ENCODE results near the gene RYR1. TPM values are rescaled to one million over a fixed set of nuclear protein-coding genes. Genes with fewer than 3 reads are reported as not detected.
"Not testable (repeated sequence)": the region's sequence is repeated elsewhere in the genome, so short reads cannot be mapped to it uniquely, and the experiment has no call there.

The RYR1 gene
- total RNA-seq, 1 experiment from 2014 or later, result 0.11 TPM

DNA sequence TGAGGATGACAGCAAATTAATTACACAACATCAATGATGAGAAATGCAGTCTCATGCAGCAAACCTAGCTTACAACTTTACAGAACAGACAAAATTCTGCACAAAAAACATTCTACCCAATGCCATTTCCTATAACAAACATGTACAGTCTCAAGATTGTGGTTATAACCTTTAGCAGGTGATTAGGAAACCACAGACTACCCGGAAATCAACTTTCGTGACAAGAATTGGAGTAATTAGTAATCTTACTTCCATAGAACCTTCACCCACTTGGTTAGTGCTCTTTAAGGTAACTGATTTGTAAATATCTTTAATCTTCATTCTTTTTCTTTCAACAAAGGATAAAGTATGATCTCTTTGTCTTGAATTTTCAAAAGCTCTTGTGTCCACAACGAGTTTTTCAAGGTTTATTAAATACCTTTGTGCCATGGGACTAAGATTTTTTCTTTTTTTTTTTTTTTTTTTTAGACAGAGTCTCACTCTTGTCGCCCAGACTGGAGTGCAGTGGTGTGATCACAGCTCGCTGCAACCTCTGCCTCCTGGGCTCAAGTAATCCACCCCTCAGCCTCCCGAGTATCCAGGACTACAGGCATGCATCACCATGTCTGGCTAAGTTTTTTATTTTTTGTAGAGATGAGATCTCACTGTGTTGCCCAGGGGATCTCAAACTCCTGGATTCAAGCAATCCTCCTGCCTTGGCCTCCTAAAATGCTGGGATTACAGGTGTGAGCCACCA, 105.5 kb downstream of the RYR1 start:
- DNase-seq (ENCODE audit: low read depth), result no peak

DNA sequence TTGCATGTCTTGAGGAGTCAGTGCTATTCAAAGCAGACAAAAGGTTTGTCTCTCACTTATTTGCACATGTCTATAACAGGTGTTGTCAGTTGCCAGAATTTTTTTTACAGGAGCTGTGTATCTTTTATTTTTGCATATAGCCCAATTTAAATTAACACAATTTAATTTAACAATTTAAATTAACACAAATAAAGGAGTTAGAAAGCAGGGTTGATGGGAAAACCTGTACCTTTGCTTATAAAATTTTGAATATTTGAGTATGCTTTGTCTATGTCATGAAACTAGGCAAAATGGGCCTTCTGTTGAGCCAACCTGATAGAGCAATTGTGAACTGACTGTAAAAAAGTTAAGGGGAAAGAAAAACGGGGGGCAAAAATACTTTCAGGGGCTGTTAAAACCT, 106.3 kb downstream of the RYR1 start:
- no peak for DNase-seq (ENCODE audit: low read depth)

DNA sequence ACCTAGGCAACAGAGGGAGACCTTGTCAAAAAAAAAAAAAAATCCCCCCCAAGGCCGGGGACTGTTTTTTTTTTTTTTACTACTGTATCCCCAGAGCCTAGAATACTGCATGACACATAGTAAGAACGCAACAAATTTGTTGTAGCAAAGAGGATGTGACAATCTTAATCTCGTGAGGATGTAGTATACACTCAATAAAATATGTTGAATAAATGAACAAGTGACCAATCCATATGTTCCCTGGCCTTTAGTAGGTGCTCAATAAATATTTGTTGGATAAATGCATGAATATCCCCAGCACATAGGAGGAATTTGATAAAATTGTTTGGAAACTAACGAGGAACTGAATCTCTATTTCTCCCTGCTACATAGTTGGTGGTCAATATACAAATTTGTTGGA, 108.5 kb downstream of the RYR1 start:
- no peak for DNase-seq (ENCODE audit: low read depth)

DNA sequence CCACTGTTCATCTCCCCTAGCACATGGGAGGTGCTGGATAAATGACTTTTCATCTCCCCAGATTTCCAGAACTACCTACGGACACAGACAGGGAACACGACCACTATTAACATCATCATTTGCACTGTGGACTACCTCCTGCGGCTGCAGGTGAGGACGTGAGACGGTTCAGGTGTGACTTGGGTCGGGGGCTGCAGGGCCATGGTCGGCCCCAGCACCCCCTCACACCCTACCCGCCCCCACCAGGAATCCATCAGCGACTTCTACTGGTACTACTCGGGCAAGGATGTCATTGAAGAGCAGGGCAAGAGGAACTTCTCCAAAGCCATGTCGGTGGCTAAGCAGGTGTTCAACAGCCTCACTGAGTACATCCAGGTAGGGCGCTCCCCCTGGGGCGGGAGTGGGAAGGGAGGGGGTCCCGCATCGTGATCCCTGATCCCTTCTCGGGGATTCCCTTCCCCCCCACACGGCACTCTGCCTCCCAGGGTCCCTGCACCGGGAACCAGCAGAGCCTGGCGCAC, 109.9 kb downstream of the RYR1 start:
- no peak for DNase-seq (ENCODE audit: low read depth)

DNA sequence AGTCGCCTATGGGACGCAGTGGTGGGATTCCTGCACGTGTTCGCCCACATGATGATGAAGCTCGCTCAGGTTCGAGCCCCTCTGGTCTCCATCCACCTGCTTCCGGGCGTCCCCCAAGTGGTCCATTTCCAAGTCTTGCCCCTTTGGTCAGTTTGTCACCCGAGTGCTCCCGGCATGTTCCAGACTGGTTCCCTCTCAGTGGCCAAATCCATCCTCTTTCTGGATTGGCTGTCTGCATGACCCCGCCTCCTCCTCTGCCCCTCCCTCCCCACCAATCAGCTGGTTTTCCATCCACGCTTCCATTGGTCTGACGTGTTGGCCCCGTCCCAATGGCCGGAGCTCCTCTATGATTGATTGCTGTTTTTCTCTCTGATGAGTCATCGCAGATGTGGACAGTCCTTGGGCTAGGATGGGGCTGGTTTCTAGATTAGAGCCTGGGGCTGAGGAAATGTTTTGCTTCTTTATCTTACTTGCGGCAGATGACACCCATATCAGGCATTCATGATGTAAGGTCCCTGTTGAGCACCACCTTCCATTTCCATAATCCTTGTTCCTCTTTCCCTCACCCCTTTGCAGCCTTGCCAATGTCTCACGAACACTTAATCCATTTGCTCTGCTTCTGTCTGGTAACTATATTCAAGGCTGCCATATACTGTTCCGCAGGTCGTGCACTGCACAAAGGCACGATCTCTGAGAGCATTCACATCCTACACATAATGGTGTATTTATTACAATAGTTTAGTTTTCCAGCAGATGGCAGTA, 110.5 kb downstream of the RYR1 start:
- peak; percentile 90 for DNase-seq (ENCODE audit: low read depth)

DNA sequence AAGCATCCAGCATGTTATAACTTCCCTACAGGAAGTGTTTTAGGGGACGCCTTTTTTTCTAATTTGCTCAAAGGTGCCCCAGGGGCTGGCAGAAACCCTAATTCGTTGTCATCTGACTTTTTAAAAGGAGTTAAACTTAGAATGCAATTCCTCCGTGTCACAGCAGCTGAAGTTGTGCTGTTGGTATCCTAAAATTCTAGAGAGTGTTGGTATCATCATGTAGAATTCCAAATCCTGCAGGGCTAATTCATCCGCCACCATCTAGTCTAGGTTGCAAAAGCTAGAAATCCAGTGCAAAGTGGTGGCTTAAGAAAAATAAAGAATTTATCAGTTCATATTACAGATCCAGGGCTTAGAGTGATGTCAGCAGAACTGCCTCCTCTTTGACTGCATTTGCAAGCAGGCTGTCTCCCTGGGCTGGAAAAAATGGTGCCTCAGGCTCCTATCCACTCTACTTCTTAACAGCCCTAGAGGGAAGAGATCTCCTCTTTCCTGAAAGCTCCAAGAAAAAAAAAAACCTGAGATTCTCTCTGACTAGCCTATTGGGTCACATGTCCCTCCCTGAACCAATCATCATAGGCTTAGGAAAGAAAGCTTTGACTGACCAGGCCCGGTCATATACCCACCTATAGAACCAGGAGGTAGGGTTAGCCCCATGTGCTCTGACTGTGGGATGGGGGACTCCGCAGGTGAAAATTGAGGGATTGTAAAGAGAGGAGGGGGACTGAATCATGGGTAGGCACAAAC, 111.3 kb downstream of the RYR1 start:
- DNase-seq (ENCODE audit: low read depth), result no peak

DNA sequence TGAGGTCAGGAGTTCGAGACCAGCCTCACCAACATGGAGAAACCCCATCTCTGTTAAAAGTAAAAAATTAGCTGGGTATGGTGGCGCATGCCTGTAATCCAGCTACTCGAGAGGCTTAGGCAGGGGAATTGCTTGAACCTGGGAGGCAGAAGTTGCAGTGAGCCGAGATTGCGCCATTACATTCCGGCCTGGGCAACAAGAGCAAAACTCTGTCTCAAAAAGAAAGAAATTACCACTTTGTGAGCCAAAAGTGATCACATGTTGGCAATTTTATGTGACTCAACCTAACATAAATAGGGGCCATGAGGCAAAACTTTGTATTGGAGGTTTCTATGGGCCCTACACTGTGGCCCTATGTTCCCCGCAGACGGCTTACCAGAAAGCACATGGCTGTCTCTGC, 112.1 kb downstream of the RYR1 start:
- DNase-seq (ENCODE audit: low read depth), result no peak

DNA sequence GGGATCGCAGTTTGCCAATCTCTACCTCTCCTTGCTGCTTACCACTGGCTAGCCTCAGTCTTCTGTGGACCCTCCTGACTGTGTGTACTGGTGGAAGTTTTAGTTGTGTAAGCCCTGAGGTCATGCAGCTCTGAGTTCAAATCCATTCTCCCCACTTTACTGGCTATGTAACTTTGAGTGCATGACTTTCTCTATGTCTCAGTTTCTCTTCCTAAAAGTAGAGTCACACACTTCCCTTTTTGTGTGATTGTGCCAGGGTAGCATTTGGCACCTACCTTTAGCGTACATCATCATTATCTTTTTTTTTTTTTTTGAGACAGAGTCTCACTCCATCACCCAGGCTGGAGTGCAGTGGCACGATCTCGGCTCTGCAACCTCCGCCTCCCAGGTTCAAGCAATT, 113.9 kb downstream of the RYR1 start:
- no peak for DNase-seq (ENCODE audit: low read depth)

DNA sequence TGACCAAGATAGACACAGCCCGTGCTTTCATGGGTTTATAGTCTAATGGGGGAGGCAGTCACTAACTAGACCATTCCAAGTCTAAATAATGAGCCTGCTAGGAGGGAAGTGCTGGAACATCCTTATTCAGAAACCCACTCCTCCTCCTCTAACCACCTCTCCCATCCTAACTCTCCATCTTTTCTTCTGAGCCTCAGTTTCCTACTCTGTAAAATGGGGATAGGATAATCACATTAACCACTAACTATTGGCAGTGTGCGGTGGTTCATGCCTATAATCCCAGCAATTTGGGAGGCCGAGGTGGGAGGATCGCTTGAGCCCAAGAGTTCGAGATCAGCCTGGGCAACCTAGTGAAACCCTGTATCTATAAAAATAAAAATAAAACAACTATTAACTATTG, 115.6 kb downstream of the RYR1 start:
- no peak for DNase-seq (ENCODE audit: low read depth)

DNA sequence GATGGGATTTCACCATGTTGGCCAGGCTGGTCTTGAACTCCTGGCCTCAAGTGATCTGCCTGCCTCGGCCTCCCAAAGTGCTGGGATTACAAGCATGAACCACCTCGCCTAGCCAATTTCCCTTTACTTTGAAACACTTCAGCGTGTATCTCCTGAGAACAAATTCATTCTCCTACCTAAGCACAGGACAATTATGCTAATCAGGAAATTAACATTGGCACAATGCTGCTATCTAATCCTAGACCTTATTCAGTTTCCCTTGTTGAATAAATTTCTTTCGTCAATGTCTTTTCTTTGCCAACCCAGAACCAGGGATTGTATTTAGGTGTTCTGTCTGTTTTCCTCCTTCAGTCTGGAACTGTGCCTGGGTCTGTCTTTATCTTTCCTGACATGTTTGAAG, 116.5 kb downstream of the RYR1 start:
- no peak for DNase-seq (ENCODE audit: low read depth)

DNA sequence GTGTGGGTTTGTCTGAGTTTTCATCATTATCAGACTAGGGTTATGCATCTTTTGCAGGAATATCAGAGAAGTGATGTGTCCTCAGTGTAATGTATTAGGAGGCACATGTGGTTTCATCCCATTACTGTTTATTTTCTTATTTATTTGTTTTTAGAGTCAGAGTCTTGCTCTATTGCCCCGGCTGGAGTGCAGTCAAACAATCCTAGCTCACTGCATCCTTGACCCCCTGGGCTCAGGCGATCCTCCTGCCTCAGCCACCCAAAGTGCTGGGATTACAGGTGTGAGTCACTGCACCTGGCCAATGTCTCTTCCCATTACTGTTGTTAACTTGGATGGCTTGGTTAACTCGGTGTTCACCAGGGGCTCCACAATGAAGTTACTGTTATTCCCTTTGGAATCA, 116.9 kb downstream of the RYR1 start:
- DNase-seq (ENCODE audit: low read depth), result no peak

DNA sequence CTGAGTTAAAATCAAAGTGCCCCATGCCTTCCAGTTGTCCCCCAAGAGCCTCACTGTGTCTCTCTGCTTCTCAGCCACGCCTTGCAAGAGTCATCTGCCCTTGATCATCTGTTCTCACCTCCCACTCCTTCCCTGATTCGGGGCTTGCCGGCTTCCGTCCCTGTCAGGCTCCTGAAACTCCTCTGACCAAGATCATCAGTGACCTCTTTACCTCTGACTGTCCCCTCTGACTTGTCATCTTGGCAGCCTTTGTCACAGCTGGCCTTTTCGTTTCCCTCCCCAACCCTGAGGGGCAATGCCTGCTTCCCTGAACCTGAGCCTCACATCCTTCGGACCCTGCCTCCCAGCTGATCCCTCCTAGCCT, 117.9 kb downstream of the RYR1 start:
- no peak for DNase-seq (ENCODE audit: low read depth)

DNA sequence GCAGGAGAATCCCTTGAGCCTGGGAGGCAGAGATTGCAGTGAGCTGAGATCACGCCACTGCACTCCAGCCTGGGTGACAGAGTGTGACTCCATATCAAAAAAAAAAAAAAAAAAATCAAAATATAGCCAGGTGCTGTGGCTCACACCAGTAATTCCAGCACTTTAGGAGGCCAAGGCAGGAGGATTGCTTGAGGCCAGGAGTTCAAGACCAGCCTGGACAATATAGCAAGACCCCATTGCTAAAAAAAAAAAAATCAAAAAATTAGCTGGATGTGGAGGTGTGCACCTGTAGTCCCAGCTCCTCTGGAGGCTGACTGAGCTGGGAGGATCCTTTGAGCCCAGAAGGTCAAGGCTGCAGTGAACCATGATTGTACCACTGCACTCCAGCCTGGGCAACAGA, 119.7 kb downstream of the RYR1 start:
- not testable (repeated sequence) for DNase-seq (ENCODE audit: low read depth)

DNA sequence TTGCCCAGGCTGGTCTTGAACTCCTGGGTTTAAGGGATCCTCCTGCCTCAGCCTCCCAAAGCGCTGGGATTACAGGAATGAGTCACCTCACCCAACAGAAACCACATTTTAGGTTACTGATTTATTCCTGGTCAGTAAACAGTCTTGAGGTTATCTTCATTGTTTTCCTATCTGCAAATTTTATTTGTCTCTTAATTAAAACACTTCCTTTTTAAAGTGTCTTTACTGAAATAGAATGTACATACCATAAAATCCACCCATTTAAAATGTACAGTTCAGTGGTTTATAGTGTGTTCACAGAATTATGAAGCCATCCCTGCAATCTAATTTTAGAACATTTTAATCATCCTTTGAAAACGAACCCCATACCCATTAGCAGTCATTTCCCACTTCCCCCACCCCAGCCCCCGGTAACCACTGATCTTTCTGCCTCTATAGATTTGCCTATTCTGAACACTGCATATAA, 121.2 kb downstream of the RYR1 start:
- DNase-seq (ENCODE audit: low read depth), result no peak

DNA sequence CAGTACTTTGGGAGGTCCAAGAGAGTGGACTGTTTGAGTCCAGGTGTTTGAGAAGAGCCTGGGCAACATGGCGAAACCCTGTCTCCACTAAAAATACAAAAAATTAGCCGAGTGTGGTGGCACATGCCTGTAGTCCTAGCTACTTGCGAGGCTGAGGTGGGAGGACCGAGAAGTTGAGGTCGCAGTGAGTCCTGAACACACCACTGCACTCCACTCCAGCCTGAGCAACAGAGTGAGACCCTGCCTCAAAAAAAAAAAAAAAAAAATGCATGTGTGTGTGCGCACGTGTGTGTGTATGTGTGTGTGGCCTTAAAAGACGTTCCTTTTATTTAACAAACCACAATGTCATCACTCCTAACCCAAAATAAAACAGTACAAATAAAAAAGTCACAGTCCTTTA, 121.7 kb downstream of the RYR1 start:
- no peak for DNase-seq (ENCODE audit: low read depth)

DNA sequence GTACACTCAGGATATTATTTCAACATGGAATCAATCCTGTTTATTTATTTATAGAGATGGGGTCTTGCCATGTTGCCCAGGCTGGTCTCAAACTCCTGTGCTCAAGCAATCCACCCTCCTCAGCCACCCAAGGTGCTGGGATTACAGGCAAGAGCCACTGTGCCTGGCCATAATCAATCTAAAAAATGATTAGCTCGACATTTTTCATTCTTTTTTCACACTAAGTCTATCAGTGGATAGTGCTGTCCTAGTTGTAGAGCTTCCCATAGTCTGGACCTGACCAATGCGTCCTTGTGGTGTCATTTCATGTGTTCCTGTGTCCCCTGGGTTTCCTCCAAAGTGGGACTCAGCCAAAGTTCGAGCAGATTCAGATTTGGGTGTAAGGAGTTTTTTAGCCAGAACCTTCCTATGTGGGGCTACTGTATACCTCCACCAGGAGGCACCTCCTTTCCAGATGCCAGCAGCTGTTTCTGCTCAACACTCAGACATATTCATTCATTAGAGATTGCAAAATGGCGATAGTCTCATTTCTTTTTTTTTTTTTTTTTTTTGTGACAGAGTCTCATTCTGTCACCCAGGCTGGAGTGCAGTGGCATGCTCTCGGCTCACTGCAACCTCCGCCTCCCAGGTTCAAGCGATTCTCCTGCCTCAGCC, 123.2 kb downstream of the RYR1 start:
- no peak for DNase-seq (ENCODE audit: low read depth)

DNA sequence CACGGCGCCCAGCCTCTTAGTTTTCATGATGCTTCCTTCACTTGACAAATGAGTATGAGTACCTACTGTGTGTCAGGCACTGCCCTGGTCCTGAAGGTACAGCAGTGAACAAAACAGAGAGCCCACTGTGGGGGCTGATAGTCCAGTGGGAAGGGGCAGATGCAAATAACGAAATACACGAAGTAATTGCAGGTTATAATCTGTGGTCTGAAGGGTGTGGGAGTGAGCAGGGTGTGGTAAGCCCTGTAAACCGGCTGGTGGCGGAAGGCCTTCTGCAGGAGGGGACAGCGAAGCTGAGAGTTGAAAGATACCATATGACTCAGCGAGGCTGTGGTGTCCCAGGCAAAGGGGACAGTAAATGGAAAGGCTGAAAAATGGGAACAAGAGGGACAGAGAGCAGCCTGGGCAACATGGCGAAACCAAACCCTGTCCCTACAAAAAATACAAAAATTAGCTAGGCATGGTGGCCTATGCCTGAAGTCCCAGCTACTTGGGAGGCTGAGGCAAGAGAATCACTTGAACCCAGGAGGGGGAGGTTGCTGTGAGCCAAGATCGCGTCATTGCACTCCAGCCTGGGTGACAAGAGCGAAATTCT, 123.8 kb downstream of the RYR1 start:
- DNase-seq (ENCODE audit: low read depth), result peak; percentile 43

DNA sequence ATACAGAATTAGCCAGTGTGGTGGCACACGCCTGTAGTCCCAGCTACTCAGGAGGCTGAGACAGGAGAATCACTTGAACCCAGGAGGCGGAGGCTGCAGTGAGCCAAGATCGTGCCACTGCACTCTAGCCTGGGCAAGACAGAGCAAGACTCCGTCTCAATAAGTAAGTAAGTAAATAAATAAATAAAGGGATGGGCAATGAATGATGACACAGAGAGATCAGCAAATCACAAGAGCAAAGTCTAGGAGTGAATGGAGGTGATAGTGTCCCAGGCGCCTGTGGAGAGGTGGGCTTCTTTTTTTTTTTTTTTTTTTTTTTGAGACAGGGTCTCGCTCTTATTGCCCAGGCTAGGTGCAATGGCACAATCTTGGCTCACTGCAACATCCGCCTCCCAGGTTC, 125.4 kb downstream of the RYR1 start:
- DNase-seq (ENCODE audit: low read depth), result not testable (repeated sequence)

DNA sequence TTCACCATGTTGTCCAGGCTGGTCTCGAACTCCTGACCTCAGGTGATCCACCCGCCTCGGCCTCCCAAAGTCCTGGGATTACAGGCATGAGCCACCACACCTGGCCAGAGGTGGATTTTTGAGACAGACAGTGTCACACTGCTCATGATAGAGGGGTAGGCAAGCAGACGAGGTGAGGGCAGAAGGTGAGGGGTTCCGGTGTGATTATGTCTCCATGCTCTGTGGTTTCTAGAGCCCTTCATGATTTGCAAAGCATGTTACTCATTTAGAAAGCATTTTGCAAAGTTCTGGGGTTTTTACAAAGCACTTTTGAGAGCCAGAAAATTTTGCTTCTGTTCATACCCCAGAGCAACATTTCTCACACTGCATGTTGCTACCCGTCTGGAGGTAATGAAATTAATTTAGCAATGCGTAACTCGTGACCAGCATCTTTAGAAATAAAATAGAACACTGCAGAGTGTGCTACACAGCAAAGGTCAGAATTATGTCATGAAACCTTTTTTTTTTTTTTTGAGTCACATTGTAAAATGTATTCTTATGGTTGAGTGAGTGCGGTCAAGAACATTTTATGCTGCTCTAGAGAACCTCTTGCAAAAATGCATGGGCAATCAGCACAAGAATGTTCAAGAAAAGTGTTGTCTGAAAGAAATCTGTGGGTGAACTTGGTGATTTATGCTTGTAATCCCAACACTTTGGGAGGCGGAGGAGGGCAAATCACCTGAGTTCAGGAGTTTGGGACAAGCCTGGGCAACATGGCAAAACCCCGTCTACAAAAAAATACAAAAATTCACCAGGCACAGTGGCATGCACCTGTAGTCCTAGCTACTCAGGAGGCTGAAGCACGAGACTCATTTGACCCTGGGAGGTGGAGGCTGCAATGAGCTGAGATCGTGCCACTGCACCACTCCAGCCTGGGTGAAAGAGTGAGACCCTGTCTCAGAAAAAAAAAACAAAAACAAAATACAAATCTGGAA, 126.2 kb downstream of the RYR1 start:
- DNase-seq (ENCODE audit: low read depth), result no peak

DNA sequence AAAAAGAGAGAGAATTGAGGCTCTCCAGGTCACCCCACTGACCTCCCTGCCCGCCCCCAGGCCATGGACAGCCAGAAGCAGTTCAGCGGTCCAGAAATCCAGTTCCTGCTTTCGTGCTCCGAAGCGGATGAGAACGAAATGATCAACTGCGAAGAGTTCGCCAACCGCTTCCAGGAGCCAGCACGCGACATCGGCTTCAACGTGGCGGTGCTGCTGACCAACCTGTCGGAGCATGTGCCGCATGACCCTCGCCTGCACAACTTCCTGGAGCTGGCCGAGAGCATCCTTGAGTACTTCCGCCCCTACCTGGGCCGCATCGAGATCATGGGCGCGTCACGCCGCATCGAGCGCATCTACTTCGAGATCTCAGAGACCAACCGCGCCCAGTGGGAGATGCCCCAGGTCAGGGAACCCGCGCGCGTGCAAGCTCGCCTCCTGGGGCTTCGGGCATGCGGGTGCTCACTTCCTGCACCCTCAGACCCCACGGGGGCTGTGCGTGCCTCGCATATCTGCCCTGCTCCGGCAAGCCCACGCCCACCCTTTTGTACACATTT, 127.6 kb downstream of the RYR1 start:
- DNase-seq (ENCODE audit: low read depth), result no peak
